Measurements from ENCODE around the gene AGAP3.

The AGAP3 gene

GRCh38 chr7:151088856-151089699 lies 2.8 kb downstream of the AGAP3 start:
- peak; percentile 42 for DNase-seq

GRCh38 chr7:151089893-151090730 lies 3.8 kb downstream of the AGAP3 start:
- no peak for DNase-seq

- no peak for DNase-seq
These were observed 4.7 kb downstream of the AGAP3 start for GRCh38 chr7:151091003-151091402.

GRCh38 chr7:151091431-151091830 lies 5.2 kb downstream of the AGAP3 start:
- DNase-seq = peak; percentile 14

DNA sequence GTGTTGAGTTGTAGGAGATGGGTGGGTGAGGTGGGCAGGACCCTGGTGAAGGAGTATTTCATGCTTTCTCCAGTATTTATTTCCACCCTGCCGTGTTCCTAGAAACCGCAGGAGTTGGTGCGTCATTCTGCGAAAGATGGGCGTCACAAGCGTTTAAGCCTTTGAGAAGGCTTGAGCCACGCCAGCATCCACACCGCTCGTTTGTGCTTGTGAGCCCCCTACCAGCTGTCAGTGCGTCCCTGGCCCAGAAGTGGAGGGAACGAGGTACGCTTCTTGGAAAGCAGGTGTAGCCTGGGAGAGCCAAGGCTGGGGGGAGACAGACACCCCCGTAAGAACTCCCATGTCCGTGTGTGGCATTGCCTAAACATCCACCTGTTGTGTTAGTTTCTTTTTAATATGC lies 5.7 kb downstream of the AGAP3 start:
- DNase-seq = no peak

DNA sequence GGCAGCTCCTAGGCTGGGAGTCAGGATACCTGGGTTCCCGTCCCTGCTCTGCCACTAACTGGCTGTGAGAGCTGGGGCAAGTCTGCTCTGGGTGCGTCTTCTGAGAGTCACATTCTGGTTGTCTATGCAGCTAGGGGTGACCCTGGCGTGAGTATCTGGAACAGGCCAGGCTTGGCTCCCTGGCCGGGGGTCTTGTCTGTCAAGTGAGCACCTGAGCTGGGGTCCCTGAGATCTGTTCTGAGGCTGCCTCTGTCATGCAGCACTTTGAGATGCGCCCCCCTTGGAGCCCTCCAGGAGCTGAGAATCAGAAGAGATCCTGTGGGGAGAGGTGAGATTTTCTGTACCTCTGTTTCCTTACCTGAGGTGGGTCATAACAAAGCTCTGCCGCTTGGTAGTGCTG lies 7.5 kb downstream of the AGAP3 start:
- DNase-seq = no peak

- no peak for DNase-seq
These were observed 8.4 kb downstream of the AGAP3 start for GRCh38 chr7:151094675-151095074.

- DNase-seq = no peak
These were observed 9.0 kb downstream of the AGAP3 start for GRCh38 chr7:151095123-151095797.

DNA sequence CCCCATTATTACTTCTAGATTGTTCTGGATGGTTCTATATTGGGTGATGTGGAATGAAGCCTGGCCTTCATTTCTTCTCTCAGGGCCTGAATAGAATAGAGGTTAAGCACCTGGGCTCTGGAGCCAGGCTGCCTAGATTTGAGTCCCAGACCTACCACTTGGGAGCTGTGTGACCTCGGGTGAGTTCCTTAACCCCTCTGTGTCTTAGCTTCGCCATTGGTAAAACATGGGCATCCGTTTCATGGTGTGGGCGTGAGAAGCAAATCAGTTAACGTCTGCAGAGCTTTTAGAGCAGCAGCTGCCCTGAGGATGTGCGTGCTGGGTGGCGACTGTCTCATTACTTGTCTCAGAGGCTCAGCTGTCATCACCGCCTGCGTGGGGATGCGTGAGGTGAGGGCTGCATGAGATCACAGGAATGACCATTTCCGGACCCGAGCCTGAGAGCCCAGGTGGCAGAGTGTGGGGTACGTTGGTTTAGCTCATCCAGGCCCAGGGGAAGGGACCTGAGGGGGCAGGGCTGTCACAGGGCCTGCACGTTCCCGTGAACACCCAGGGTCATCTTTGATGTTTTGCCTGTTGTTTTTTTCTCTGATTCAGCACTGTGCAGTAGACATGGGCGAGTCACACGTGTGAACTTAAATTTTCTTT lies 9.7 kb downstream of the AGAP3 start:
- no peak for DNase-seq

DNA sequence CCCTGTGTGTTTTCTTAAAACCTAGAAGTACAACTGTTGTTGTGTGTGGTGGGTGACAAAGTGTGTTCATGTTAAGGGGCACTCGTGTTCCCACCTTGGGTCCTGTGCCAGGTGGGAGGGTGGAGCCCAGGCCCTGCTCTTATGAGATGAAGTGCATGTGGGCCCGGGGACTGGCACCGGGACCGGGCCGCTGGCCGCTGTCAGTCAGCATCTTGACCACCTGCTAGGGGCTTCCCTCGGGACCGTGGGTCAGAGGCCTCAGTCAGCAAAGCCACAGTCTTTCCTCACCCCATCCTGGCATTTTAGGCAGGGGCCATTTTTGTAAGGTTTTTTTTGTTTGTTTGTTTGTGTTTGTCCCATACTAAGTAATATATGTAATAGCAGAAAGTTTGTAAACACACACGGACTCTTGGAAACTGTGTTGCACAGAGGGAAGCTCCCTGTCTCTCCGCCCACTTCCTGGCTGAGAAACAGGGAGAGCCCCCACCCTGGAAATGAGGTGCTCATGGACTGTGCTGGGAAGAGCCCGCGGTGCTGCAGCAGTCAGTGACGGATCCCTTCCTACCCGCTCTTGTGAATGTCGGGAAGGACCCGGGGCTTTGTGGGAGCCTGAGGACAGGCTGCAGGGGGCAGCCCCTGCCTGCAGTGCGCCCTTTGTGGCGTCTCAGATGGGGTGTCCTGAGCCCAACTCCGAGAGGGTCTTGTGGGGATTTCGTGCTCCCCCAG lies 13.4 kb downstream of the AGAP3 start:
- DNase-seq = no peak

GRCh38 chr7:151100921-151101320 lies 14.6 kb downstream of the AGAP3 start:
- DNase-seq = no peak

- no peak for DNase-seq
These were observed 15.5 kb downstream of the AGAP3 start for GRCh38 chr7:151101621-151102396.

GRCh38 chr7:151102991-151103390 lies 16.7 kb downstream of the AGAP3 start:
- DNase-seq = no peak

GRCh38 chr7:151103973-151104372 lies 17.7 kb downstream of the AGAP3 start:
- DNase-seq = no peak

DNA sequence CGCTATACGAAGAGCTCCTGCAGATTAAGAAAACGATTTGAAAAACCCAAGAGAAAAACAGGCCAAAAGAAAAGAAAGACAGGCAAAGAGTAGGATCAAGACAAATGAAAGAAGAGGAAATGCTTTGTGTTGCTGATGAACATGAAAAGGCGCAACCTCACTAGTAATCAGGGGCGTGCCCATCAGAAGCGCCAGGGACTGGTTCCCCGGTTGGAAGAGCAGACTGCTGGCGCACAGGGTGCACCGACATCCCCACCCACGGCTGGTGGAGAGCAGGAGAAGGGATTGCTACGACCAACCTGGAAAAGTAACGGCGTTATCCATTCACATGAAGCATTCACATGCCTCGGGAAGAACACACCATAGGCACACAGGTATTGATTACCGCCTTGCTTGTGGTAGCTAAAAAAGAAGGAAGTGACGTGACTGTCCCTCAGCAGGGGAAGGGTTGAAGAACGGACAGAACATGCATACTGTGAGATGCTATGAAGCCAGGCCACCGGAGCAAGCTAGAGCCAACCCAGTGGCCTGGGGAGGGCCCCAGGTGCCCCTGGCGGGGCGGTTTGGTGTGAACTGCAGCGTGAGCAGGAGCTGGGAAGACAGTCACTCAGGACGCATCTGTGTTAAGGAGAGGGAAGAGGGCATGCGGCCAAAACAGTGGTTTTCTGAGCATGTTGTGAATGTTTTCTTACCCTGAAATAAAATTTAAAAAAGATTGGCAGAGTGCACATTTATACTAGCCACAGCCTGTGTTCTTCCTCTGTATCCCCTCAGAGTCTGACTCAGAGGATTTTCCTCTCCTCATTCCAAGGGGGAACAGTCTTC lies 18.3 kb downstream of the AGAP3 start:
- DNase-seq = no peak

GRCh38 chr7:151107882-151108281 lies 21.6 kb downstream of the AGAP3 start:
- DNase-seq = no peak

- no peak for DNase-seq
These were observed 23.1 kb downstream of the AGAP3 start for GRCh38 chr7:151109094-151110048.

GRCh38 chr7:151110236-151110940 lies 24.1 kb downstream of the AGAP3 start:
- no peak for DNase-seq

Data from GF-D8 (cell line).